Activated effector memory CD4-positive, alpha-beta T cell treated with anti-CD3 and anti-CD28 coated beads, Interleukin-2, amount 50 U/mL, for 16 hours (primary cell): ENCODE measurements around the gene FGFBP1.

Experiments
- DNase-seq: peaks from one replicate; pipeline ENCODE4 v3.0.0-alpha.2; 2020

FGFBP1 gene

DNA sequence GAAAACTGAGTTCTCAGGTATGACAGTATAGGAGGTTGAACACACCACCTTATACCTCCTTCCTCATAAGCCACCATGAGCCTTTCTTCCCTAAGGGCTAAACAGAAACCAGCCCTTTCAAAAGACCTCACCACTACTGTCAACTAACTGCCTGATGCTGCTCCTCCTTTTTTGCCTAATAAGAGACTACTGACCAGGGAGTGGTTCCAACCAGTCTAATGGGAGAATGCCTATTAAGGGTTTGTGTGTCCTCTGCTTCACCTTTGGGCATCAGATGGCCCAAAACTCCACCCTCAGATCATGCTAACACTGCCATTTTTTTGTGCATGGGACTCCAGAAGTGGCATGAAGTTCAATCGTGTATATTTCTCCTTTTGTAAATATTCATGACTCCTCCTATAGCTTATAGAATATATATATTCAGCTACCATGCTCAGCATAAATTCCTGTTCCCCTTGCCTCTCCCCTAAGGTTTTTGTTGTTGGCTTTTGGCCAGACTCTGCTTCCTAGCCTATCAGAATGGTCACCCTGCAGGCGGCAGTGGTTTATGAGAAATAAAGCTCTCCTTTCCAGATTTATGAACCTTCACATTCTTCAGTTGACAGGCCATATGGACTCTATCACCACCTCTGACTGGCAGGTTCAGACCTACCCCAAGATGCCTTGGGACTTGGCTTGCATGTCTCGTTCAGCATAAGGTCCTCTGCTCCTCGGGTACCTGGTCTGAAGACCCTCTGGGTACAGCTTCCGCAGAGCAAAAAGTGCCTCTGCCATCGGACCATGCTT, 28.2 kb downstream of the FGFBP1 start:
- no peak for DNase-seq

DNA sequence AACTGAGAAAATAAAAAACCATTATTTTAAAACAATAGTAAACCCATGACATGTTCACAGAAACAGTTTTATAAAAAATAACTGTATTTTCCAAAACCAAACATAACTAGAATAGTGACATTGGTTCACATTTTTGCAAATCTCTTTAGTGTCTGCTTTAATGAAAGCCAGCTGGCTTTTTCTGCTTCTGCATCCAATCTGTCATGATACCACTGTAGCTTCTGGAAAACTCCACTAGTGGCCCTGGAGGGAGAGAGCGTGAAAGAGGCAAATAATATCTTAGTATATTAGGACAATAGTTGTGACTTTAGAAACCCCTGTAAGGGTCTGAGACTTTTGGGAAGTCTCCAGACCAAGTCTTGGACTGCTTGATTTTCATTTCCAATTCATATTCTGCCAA, 31.1 kb downstream of the FGFBP1 start:
- DNase-seq, result no peak

DNA sequence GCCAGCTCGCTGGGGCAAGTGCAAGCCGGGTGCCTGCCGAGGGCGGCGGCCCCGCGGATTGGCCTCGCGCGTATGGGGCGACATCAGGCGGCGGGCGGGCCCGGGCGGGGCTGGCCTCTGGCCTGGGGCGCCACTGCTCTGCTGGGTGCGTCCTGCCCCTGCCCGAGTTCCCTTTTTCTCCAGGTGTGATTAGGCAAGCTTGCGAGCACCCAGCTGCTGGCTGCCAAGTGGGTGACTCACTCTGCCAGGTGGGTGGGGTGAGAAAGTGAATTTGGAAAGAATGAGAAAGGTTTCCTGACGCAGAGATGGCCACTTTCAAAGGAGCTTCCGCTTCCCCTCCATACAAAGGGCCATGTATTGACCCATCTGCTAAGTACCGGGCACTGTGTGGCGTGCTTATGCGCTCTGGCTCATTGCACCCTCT, 32.5 kb downstream of the FGFBP1 start:
- no peak for DNase-seq

DNA sequence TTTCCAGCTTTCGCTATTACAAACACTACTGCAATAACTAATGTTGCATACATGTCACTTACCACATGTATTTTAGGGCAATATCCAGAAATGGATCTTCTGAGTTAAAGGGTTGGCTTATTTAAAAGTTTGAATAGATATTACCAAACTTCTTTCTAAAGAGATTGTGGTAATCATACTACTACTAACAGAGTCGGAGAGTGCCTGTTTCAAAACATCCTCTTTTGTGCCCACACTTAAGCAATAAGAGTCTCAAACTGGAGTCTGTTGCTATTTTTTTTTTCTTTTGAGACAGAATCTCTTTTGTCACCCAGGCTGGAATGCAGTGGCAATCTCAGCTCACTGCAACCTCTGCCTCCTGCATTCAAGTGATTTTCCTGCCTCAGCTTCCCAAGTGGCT, 35.8 kb downstream of the FGFBP1 start:
- no peak for DNase-seq

DNA sequence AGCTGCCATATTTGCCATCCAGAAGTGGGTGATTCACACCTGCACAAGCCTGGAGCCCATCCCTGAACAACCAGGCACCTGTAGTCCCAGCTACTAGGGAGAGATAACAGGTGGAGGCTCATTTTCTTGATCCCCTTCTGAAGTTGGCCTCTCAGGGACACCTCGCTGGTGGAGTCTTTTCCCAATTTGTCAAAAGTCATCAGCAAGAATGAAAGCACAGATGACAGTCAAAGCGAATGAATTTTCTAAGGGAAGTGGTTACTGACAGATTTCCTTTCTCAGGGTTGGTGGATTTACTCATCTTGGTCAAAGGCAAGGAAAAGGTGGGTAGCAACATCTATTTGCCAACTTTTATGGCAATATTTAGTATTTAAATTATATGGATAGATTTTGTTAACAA, 36.5 kb downstream of the FGFBP1 start:
- DNase-seq, result no peak

DNA sequence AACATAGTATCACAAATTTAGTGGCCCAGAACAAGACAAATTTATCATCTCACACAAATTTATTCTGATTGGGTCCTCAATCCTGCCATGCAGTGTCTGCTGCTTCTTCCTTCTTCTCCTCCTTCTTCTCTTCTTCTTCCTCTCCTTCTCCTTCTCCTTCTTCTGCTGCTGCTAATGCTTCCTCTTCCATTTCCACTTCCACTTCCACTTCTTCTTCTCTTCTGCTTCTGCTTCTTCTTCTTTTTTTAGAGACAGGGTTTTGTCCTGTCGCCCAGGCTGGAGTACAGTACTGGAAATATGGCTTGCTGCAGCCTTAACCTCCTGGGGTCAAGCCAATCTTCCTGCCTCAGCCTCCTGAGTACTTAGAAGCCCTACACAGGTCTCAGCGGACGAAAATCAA, 37.5 kb downstream of the FGFBP1 start:
- no peak for DNase-seq

DNA sequence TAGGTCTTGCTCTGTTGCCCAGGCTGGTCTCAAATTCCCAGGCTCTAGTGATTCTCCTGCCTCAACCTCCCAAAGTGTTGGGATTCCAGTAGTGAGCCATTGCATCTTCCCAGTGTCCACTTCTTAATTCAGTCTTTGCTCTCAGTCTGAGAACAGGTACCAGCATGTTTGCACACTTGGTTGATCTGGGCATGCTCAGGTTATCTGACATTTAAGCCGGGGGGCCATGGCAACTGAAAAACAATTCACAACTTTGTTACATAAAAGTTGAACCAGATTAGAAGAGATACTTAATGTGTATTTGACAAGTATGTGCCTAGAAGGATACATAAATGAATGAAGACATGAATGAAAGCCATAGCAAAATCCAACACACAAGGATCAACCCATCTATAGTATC, 39.0 kb downstream of the FGFBP1 start:
- DNase-seq, result no peak

DNA sequence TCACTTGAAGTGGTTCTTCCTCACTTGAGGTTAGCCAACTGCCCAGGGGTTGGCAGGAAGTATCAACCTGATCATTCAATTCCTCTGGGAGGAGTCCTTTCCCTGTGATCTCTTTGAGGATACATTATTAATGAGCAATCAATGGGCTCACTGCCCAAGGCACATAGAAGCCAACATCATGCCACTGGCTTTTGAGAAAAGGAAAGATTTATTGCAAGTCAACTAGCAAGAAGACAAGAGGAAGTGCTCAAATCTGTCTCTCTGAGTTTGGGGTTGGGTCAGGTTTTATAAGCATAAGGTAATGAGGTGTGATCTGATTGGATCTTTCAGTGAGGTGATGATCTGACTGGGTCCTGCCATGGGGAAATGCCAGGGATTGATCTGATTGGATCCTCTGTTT, 39.6 kb downstream of the FGFBP1 start:
- no peak for DNase-seq

DNA sequence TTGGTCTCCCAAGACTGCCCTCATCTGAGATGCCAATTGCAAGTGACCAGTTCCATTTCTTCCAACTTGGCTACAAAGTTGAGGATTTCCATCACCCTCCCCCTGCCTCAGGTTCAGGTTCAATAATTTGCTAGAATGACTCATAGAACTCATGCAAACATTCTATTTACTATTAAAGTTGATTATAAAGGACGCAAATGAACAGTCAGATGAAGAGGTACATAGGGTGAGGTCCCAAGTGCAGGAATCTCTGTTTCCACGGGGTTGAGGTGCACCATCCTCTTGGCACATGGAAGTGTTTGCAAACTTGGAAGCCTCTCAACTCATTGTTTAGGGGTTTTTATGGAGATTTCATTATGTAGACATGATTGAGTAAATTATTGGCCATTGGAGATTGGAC, 41.0 kb downstream of the FGFBP1 start:
- no peak for DNase-seq

DNA sequence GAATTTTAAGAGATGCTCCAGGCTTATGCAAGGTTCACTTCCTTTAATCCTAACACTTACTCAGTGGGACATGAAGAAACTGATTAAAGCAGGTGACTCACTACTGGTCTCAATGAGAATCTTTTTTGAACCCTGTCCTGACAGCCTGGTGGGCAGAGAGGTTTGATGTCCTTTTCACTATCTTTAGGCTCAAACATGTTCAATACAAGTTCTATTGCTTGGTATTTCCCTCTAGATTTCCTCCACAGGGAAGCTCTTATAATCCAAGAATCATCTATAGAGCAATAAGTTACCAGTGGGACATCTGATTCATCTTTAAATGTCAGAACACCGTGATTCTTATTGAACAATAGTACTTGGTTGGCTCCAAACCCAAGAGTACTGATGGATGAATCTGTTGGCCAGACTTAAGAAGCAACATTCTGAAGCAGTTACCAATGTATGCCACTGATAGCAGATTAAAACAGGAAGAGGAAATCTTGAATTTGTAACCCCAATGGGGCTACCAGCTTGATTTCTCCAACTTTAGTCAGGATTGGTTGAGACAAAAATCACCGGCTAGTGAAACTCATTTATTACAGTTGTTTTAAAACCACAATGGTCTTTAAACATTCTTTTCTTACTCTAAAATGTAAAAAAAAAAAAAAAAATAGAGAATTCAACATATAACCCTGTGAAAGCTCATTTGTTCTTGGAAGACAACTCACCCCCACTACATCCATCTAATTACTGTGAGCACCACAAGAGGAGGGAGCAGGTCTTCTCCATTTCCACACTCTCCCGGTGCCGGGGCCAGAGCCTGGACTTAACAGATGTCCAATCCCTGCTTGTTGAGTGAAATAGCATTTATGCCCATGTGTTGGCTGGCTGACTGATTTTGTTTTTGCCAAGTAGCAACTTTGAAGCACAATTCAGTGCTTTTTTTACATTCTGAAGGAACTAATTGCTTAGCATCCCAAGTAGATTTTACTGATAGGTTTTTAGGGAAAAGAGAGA, 43.3 kb downstream of the FGFBP1 start:
- DNase-seq, result no peak

DNA sequence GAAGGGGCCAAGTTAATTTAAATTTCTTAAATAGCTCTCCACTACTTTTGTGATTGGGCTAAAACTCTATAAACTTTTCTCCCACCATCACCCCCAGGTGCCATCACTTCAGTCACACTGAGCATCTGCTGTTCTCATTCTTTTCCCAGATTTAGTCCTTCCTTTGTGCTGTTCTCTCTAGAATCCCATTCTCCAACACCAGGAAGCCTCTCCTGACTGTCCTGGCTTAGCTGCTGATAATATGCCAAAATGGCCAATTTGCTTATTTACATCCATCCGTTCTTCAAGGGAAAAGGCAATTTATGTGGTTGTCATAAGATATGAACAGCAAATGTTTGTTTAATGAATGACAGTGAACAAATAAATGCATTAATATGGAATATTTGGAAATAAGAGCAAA, 44.1 kb downstream of the FGFBP1 start:
- no peak for DNase-seq

DNA sequence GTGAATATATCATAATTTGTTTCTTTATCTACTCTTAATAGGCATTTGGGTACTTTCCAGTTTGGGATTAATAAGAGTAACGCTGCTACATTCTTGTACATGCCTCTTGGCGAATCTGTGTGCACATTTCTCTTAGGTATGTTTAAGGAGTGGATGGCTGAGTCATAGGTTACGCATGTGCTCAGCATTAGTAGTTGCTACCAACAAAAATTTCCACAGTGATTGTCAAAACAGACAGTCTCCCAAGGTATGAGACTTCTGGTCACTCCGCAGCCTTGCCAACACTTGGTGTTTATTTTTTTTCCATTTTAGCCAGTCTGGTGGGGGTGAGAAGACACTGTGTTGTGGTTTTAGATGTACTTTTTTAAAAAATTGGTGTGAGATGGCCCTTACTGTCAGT, 44.6 kb downstream of the FGFBP1 start:
- no peak for DNase-seq

DNA sequence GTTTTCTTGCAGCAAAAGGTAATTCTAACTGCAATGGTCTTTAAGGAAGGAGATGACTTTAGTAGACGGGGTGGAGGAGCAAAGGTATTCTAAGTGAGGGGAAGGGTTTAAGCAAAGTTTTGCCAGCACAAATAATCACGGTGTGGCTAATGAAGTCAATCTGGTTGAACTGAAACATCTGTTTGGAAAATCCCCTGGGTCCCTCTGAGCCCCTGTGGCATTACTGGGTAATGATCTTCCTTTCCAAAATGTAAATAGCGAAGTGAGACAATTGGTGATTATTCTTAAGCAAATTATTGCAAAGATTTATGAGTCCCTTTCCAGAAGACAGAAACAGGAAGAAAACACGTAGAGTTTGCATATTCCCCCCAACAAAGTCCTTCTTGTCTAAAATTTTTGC, 47.2 kb downstream of the FGFBP1 start:
- no peak for DNase-seq

DNA sequence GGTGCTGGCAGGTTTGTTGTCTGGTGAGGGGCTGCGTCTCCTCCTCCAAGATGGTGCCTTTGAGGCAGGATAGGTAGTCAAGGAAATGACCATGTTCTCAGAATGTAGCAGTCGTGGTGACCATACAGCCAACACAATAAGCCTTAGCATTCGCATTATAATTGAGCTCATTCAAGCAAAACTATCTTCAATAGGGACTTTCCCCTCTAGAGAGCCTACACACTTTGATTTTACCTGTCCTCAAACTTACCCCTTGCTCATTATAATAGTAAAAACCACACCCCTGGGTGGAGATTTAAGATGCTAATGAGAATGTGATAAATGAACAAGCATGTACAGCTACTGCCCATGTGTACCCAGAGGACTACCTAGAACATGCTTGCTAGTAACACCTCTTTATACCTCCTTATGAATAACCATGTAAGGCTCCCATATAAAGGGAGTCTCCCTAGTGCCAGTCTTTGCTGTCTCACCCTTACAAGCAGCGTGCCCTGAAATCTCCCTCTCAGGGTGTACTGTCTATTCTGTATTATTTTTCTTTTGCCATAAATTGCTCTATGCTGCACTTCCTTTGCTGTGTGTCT, 48.2 kb downstream of the FGFBP1 start:
- DNase-seq, result no peak

DNA sequence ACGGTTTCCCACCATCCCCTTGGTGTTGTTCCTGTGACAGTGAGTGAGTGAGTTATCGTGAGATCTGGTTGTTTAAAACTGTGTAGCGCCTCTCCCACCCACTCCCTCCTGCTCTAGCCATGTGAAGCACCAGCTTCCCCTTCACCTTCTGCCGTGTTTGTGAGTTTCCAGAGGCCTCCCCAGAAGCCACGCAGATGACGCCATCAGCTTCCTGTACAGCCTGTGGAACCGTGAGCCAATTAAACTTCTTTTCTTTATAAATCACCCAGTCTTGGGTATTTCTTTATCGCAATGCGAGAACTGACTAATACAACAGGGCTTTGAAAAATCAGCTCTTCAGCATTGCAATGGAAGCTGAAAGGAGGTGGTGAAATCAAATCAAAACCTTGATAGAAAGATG, 50.0 kb downstream of the FGFBP1 start:
- no peak for DNase-seq
